Measurements from ENCODE around the gene SLC25A22.

Gene SLC25A22

GRCh38 chr11:833849-834311, 35.8 kb upstream of the SLC25A22 start:
- DNase-seq, result no peak

- no peak for DNase-seq
Observed at GRCh38 chr11:833114-833791, 35.2 kb upstream of the SLC25A22 start.

DNA sequence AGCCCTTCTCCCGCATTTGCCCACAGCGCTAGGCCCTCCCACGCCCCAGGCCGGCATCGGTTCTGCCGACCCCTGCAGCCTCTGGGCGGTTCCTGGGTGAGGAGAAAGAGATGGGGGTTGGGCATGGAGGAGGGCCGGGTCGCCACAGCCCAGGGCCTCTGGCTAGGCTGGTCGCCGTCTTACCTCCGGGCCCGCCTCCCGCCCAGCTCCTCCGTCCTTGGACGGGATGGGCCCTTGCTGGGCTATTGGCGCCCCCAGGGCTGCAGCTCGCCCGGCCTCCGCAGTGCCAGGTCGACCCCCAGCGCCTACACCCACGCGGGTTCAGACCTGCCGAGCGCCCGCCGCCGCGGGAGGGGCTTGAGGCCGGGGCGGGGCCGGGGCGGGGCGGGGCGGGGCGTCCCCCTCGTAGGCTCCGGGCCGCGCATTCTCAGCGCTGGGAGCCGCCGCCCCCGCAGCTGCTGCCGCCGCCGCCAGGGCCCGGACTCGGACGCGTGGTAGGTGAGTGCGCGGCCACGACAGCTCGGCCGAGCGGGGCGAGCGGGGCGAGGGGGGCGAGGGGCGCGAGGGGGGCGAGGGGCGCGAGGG, 34.5 kb upstream of the SLC25A22 start, which contains the start of gene CD151:
Gene CD151, plus strand, starts transcription at position 424 of the 585 bp plus-strand sequence. CDS start 3,118 bp downstream, outside the sequence.
- DNase-seq, result no peak

- DNase-seq, result no peak
Observed at GRCh38 chr11:831961-832528, 34.0 kb upstream of the SLC25A22 start.

DNA sequence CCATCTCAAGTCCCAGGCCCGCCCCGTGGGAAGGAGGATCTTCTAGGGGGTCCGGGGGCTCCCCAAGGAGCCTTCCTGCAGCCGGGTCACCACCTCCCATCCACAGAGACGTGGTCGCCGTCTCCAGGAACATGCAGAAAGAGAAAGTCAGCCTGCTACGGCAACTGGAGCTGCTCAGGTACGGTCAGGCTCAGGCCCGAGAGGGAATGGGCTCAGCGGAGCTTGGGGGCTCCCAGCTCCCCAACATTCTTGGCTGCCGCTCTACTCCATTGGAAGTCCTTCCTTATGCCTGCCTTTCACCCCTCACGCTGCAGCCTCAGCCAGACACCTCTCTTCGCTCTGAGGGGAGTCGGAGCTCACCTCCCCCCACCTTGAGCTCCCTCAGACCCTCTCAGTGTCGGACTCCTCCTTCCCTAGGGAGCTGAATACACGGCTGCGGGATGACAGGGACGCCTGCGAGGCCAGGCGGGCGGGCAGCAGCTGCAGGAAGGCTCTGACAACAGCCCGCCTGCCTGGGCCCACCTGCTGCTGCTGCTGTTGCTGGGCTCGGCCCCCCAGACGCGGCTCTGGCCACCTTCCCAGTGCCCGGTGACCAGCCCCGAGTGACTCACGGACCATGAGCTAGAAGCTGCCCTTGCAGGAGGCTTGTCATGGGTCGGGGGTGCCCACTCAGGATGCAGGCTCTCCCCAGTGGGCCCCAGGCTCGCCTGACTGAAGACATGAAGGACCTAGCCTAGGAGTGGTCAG, 33.2 kb upstream of the SLC25A22 start:
- no peak for DNase-seq

DNA sequence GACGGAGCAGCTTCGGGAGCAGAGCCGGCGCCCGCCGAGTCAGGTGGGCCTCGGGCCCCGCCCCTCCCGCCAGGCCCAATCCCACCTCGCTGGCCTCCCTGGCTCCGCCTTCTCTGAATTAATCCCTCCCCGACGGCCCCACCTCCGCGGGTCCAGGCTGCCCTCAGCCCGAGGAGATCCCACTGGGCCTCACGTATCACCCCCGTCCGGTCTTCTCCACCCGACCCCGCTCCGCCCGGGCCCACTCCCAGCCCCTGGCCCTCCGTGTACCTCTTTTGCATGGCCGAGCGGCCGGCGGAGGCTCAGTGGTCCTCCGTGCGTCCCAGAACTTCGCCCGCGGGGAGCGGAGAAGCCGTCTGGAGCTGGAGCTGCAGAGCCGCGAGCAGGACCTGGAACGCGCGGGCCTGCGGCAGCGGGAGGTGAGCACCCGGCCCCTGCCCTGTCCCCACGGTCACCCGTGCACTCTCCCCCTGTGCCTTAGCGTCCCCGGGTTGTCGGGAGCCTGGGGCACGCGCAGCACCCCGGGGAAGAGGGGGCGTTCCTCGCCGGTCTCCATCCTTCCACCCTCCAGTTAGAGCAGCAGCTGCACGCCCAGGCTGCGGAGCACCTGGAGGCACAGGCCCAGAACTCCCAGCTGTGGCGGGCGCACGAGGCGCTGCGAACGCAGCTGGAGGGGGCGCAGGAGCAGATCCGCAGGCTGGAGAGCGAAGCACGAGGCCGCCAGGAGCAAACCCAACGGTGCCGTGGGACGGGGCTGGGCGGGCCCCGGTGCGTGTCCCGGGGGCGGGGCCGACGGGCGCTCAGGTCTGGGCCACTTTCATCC, 32.4 kb upstream of the SLC25A22 start:
- no peak for DNase-seq

DNA sequence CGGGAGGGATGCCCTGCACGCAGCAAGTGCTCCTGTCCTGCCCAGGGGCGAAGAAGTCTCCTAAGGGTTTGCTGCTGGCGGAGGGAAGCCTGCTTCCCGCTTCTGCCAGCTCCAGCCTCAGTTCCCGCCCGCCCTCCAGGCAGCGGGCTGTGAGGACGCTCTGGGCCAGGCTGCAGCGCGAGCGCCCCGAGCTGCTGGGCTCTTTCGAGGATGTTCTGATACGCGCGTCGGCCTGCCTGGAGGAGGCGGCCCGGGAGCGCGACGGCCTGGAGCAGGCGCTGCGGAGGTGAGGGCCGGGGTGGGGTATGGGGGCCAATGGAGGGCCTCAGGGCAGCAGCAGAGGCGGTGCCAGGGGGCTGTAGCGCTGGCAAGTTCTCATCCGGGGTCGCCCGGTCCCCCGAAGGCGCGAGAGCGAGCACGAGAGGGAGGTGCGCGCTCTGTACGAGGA, 31.8 kb upstream of the SLC25A22 start:
- no peak for DNase-seq

DNA sequence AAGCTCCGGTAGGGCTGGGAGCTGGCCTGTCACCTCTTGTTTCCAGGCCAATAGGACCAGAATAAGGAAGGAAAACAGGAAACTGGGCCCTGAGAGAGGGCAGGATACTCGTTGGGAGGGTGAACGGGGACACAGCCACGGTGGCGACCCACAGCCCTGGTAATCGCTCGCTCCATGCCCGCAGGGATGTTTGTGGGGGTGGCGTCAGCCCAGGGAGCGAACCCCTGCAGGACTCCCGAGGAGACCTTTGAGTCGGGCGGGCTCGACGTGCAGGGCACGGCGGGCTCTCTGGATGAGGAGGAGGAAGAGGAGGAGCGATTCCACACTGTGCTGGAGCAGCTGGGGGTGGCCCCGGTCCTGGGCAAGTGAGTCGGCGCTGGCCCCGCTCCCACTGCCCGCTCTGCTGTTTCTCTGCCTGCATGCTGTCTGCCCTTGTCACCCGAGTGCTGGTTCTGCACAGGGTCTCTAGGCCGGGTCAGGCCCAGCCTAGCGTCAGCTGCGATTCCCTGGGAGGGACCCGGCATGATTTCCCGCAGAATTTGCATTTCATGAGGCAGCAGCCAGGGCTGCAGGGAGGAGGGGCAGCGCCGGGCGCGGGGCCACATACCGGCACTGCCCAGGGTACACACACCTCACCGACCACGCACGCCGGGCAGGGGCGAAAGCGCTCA, 31.2 kb upstream of the SLC25A22 start:
- DNase-seq, result no peak

GRCh38 chr11:828506-829175, 30.6 kb upstream of the SLC25A22 start:
- DNase-seq, result no peak

DNA sequence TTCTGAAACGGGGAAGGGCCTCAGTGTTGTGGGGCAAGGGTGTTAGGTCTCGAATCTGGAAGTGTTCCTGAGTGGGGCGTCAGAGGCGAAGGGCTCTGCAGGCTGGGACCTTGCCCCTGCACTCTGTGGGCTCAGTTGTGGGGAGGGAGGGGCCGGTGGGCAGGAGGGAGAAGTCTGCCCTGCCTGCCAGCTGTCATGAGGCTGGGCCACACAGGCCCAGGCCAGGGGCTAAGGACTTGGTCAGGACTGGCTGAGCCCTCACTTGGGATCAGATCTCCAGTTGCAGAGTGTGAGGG, 29.8 kb upstream of the SLC25A22 start, which contains the start of gene CRACR2B:
Gene CRACR2B, plus strand, starts transcription at position 23 of the 296 bp plus-strand sequence. CDS start 689 bp downstream, outside the sequence.
- no peak for DNase-seq

- DNase-seq, result no peak
Observed at GRCh38 chr11:827146-827896, 29.2 kb upstream of the SLC25A22 start.

- DNase-seq, result no peak
Observed at GRCh38 chr11:826836-827145, 28.7 kb upstream of the SLC25A22 start.

DNA sequence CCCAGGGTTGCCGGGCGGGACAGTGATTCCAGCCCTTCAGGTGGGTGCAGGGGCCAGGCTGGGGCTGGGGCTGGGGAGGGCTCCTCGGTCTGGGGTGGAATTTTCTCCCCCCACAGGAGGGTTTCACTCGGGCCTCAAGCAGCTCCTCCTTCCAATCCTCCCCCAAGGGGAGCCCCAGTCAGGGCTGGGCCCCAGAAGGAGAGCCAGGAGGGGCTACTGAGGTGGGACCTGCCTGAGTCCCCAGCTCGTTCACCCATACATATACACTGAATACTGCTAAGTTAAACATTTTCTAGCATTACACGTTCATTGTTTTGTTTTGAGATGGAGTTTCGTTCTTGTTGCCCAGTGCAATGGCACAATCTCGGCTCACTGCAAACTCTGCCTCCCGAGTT, 28.1 kb upstream of the SLC25A22 start:
- DNase-seq, result no peak

DNA sequence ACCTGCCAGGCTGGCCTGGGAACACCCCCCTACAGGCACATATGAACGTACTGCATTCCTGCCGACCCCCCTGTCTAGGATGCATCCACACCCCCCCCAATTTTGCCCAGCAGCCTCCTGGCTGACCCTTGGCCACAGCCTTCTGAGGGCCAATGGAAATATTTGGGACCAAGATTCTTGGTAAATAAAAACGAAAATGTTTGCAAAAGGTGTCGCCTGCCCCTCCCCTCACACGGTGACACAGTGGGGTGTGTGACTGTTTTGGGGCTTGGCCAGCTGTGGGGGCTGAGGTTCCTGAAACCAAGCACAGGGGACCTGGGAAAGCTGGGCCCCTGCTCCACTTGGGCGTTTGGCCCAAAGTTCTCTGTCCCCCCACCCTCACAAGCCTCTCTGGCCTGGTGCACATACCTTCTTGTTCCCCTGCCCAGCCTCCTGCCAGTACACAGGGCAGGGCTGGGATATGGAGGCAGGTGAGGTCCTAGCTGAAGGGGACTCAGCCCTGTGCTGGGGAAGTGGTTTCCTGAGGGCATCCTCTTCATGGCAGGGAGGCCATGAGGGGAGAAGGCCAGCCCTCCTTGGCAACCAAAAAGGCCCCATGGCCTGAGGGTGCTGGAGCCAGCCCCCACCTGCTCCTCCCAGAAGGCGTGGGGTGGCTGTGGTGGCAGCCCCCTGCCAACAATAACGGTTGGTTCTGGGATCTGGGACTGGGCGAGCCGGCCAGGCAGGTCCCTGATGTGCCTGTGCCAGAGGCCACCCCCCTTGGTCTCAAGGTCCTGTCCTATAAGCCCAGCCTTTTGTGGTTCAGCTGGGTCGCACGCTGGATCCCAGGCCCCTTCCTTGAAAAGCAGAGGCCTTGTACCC, 27.5 kb upstream of the SLC25A22 start:
- no peak for DNase-seq

DNA sequence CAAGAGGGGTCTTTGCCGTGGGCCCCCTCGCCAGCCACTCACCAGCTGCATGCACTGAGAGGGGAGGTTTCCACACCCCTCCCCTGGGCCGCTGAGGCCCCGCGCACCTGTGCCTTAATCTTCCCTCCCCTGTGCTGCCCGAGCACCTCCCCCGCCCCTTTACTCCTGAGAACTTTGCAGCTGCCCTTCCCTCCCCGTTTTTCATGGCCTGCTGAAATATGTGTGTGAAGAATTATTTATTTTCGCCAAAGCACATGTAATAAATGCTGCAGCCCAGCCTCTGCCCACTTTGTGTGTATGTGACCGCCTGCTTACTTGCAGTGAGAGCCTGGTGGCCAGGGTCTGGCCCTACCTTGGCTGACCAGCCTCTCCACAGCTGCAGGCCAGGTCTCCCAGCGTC, 26.9 kb upstream of the SLC25A22 start:
- DNase-seq, result no peak

GRCh38 chr11:824292-824880, 26.3 kb upstream of the SLC25A22 start:
- no peak for DNase-seq

GRCh38 chr11:823441-824291, 25.6 kb upstream of the SLC25A22 start:
- DNase-seq, result no peak
